GM19467 (cell line): ENCODE measurements around the gene LSM7.
"Not testable (repeated sequence)": the region's sequence is repeated elsewhere in the genome, so short reads cannot be mapped to it uniquely, and the experiment has no call there.

Source experiments
- ATAC-seq: cut with Tn5 transposase; IDR thresholded peaks from one replicate; pipeline ENCODE4 v1.9.1; 2021; ENCODE audit warnings: mild to moderate bottlenecking, moderate library complexity; ENCODE audit not compliant: unreplicated experiment

Gene LSM7

GRCh38 chr19:2281265-2282061 lies 46.9 kb downstream of the LSM7 start:
- ATAC-seq: not testable (repeated sequence)

GRCh38 chr19:2280633-2281264 lies 47.6 kb downstream of the LSM7 start:
- ATAC-seq: no peak

GRCh38 chr19:2278459-2279158 lies 49.8 kb downstream of the LSM7 start:
- ATAC-seq: no peak

- ATAC-seq: no peak
These were observed 51.2 kb downstream of the LSM7 start for GRCh38 chr19:2277138-2277537.

GRCh38 chr19:2276429-2276986 lies 51.9 kb downstream of the LSM7 start:
- no peak for ATAC-seq

GRCh38 chr19:2275588-2276428 lies 52.6 kb downstream of the LSM7 start:
- ATAC-seq: no peak

GRCh38 chr19:2274931-2275535 lies 53.4 kb downstream of the LSM7 start:
- no peak for ATAC-seq

- ATAC-seq: no peak
These were observed 54.1 kb downstream of the LSM7 start for GRCh38 chr19:2274185-2274711.

- peak; percentile 28 for ATAC-seq
These were observed 54.8 kb downstream of the LSM7 start for GRCh38 chr19:2273356-2274184.
